Urothelium cell line (cell line): Measurements from ENCODE around the gene C5AR2.
A peak's percentile ranks its signal among the peaks of the same experiment; 100 is the strongest.
"Not testable (repeated sequence)": the region's sequence is repeated elsewhere in the genome, so short reads cannot be mapped to it uniquely, and the experiment has no call there.

Experiments used
- DNase-seq: peaks from one replicate; pipeline ENCODE4 v3.0.0; 2011; ENCODE audit warnings: low spot score, mixed read lengths
- FAIRE-seq: peaks from 2 replicates; lab custom pipeline; 2011; peaks lifted over from hg19 to GRCh38; lab: Jason Lieb, UNC

C5AR2 gene

GRCh38 chr19:47331931-47332547, at the start of gene C5AR2:
TSS of gene C5AR2 (plus strand) at chr19:47332175. CDS start at chr19:47340800, 8,625 bp downstream.
- no peak for DNase-seq
- no peak for FAIRE-seq

DNA sequence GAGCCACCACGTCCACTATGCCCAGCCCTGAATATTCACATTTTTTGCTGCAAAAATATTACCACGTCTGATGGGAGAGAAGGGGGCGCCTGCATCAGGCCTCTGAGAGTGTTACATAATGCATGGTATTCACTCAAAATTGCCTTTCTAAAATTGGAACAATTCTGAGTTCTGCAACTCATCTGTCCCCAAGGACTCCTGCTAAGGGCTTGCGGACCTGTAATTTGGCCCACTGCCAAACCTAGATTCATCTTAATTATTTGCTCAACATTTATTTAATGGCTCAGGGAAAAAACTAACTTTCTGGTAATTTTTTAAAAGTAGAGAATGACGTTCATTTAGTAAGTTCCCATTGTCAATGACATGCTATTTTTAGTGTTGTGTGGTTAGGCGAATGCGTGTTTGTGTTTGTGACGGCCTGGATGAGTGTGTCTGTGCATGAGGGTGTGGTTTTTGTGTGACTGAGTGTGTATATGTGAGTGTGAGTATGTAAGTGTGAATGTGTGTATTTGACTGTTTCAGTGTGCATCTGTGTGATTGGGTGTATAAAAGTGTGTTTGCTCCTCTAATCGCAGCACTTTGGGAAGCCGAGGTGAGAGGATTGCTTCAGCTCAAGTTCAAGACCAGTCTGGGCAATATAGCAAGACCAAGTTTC, 48.4 kb upstream of the C5AR2 start:
- no peak for FAIRE-seq
- no peak for DNase-seq

GRCh38 chr19:47284324-47284899, 47.6 kb upstream of the C5AR2 start:
- FAIRE-seq (no peak), DNase-seq (peak; percentile 40)

DNA sequence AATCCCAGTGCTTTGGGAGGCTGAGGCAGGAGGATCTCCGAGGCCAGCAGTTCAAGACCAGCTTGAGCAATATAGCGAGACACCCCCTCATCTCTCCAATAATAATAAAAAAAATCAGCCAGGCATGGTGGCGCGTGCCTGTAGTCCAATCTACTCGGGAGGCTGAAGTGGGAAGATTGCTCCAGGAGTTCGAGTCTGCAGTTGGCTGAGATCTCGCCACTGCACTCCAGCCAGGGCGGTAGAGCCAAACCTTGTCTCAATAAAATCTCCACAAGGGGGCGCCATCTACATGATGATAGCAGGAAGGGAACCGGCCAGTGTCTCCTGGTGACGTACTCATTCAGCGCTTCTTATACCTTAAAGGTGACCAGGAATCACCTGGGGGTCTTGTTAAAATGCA, 35.9 kb upstream of the C5AR2 start:
- no peak for FAIRE-seq

DNA sequence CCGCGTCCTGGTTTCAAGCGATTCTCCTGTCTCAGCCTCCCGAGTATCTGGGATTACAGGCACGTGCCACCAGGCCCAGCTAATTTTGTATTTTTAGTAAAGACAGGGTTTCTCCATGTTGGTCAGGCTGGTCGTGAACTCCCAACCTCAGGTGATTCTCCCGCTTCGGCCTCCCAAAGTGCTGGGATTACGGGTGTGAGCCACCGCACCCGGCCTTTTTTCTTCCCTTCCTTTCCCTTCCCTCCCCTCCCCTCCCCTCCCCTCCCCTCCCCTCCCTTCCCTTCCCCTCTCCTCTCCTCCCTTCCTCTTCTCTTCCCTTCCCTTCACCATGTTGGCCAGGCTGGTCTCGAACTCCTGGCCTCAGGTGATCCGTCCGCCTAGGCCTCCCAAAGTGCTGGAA, 31.1 kb upstream of the C5AR2 start:
- not testable (repeated sequence) for FAIRE-seq, DNase-seq

More for the DNA sequence above, 35.9 kb upstream of the C5AR2 start:
- peak; percentile 65 for DNase-seq

DNA sequence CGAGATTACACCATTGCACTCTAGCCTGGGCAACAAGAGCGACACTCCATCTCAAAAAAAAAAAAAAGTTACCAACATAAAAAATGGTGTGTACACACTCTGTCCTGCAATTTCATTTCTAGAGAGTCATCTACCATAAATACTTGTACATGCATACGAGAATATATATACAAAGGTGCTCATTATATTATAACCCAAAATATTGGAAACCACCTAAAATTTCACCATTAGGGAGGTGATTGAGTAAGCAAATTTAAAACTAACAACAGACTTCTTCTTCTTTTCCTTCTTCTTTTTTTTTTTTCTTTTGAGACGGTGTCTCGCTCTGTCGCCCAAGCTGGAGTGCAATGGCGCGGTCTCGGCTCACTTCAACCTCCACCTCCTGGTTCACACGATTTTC, 29.7 kb upstream of the C5AR2 start:
- no peak for DNase-seq
- no peak for FAIRE-seq

- FAIRE-seq (no peak), DNase-seq (no peak)
These were observed 28.0 kb upstream of the C5AR2 start for GRCh38 chr19:47303966-47304365.

GRCh38 chr19:47305309-47305751, 26.6 kb upstream of the C5AR2 start:
- DNase-seq, result peak; percentile 82
- no peak for FAIRE-seq

DNA sequence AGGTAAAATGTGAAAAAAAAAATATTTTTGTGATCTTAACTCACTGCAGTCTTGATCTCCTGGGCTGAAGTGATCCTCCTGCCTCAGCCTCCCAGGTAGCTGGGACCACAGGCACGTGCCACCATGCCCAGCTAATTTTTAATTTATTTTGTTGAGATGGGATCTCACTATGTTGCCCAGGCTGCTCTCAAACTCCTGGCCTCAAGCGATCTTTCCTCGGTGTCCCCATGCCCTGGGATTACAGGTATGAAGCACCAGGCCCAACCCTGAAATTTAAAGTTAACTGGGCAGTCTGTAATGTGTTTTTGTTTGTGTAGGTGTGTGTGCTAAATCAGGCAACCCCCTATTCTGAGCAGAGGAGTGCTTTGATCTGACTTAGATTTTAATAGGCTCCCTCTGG, 25.7 kb upstream of the C5AR2 start:
- FAIRE-seq (no peak), DNase-seq (no peak)

DNA sequence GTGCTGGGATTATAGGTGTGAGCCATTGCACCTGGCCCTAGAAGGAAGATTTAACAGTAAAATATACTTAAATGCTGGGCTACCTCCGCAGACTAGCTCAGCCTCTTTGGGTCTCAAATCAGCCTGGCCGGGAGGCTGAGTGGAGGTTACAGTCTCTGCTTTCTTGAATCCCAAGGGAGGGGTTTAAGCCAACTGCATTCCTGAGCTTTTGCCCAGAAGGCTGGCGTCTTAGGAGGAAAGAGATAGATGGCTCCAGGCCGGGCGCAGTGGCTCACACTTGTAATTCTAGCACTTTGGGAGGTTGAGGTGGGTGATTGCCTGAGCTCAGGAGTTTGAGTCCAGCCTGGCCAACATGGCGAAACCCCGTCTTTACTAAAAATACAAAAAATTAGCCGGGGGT, 22.9 kb upstream of the C5AR2 start:
- DNase-seq (no peak), FAIRE-seq (no peak)

DNA sequence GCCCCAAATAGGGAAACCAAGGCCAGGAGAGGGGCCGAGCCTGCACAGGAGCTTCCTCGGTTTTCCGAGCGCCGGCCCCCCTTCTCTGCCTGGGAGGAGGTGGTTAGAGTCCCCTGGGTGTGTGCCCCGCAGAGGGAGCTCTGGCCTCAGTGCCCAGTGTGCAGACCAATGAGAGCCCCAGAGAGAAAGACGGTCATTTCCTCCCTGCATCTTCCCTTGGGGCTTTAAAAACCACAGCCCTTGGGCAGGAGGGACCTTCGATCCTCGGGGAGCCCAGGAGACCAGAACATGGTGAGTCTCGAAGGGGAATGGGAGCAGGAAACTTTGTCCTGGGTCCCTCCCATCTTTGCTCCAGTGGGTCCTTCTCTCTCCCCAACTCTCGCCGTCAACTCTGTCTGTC, 22.4 kb upstream of the C5AR2 start, which contains the start of gene C5AR1:
Gene C5AR1, plus strand, starts transcription at position 254 of the 400 bp plus-strand sequence. Its CDS starts 35 bp downstream, at position 289.
- no peak for DNase-seq
- FAIRE-seq, result no peak

DNA sequence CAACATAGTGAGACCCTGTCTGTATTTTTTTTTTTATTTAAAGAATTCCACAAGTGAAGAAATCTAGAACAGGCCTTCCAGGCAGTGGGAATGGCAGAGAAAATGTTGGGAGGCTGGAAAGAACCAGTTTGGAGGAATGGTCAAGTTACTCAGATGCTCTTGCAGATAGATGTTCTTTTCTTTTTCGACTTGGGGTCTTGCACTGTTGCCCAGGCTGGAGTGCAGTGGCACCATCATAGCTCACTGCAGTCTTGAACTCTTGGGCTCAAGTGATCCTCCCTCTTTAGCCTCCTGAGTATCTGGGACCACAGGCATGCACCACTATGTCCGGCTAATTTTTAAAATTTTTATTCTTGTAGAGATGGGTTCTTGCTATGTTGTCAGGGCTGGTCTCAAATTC, 21.7 kb upstream of the C5AR2 start:
- DNase-seq, result no peak
- no peak for FAIRE-seq

DNA sequence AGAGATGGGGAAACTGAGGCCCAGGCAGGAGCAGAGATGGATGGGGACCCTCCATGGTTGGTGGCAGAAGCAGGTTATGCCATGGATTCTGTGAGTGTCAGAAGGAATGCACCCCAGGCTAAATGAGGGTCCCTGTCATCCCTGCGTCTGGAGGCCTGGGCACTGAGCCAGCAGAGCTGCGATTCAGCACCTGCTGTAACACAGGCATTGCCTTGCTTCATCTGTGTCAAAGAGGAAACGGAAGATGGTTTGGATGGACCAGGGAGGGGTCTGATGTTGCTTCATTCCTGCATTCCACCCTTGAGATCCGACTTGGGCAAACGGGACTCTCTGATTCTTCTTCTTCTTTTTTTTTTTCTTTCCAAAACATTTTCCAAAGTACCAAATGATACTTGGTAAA, 21.2 kb upstream of the C5AR2 start:
- FAIRE-seq (no peak), DNase-seq (no peak)

DNA sequence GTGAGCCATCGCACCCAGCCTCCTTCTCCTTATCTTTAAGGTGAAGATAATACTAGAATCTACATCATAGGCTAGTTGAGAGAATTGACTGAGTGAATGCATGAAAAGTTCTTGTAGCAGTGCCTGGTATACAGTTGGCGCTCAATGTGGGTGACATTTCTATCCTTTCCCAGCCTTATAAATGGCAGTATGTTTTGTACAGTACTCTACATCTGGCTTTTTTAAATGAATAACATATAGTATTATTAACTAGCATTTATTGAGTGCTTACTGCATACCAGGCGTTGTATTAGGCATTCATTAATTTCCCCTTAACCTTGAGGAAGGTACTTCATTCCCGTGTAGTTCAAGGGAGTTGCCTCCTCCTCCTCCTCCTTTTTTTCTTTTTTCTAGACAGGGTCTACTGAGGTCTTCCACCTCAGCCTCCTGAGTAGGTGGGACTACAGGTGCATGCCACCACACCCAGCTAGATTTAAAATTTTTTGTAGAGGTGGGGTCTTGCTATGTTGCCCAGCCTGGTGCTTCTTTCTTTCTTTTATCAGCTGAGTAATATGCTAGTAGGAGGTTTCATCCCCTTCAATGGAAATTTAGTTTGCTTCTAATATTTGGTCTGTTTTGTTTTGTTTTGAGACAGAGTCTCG, 19.5 kb upstream of the C5AR2 start:
- no peak for FAIRE-seq
- no peak for DNase-seq

GRCh38 chr19:47313754-47314295, 18.1 kb upstream of the C5AR2 start:
- FAIRE-seq (no peak), DNase-seq (no peak)

DNA sequence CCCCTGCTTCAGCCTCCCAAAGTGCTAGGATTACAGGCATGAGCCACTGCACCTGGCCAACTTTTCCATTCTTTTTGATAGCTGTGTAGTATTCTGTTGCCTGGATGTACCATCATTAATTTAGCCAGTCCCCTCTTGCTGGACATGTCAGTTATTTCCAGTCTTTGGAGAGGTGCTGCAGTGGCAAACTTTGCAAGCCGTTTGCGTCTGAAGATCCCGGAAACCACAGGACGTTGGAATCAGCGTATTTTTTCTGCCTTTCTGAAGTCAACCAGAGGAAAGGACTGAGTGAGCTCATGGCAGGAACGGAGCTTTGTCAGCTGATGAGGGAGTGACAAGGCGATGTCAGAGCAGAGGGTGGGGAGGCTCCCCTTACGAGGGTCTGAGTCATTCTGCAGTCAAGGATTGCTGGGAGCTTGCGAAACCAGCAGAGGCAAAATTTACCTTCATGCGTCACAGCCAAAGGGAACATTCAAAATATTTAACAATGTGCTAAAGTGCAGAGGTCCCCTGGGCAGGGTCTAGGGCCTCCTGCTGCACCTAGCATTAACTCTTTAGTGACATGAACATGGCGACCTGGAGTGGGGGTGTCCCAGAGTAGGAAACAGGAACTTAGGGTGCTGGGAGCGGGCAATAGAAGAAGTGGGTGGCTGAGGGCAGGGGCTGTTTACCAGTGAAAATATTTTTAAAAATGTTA, 16.7 kb upstream of the C5AR2 start:
- DNase-seq (peak; percentile 90), FAIRE-seq (no peak)

DNA sequence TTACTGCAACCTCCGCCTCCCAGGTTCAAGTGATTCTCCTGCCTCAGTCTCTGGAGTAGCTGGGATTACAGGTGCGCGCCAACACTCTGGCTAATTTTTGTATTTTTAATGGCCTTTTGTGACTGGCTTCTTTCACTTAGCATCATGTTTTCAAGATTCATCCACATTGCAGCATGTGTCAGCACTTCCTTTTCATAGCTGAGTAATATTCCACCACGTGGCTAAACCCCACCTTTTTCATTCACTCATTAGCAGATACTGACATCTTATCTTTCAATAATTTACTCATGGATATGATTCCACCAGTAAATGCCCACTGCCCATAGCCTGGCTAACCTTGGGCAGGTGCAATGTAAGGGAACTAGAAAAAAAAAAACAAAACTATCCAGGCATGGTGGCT, 15.5 kb upstream of the C5AR2 start:
- FAIRE-seq (no peak), DNase-seq (no peak)

DNA sequence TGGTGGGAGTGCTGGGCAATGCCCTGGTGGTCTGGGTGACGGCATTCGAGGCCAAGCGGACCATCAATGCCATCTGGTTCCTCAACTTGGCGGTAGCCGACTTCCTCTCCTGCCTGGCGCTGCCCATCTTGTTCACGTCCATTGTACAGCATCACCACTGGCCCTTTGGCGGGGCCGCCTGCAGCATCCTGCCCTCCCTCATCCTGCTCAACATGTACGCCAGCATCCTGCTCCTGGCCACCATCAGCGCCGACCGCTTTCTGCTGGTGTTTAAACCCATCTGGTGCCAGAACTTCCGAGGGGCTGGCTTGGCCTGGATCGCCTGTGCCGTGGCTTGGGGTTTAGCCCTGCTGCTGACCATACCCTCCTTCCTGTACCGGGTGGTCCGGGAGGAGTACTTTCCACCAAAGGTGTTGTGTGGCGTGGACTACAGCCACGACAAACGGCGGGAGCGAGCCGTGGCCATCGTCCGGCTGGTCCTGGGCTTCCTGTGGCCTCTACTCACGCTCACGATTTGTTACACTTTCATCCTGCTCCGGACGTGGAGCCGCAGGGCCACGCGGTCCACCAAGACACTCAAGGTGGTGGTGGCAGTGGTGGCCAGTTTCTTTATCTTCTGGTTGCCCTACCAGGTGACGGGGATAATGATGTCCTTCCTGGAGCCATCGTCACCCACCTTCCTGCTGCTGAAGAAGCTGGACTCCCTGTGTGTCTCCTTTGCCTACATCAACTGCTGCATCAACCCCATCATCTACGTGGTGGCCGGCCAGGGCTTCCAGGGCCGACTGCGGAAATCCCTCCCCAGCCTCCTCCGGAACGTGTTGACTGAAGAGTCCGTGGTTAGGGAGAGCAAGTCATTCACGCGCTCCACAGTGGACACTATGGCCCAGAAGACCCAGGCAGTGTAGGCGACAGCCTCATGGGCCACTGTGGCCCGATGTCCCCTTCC, 11.8 kb upstream of the C5AR2 start:
- no peak for DNase-seq
- no peak for FAIRE-seq

DNA sequence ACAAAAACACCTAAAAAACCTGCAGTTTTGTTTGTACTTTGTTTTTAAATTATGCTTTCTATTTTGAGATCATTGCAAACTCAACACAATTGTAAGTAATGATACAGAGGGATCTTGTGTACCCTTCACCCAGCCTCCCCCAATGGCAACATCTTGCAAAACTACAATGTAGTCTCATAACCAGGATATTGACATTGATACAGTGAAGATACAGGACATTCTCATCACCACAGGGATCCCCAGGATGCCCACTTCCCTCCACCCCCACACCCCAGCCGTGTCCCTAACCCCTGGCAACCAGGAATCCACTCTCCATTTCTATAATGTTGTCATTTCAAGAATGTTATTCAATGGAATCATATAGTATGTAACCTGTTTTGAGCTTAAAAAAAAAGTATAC, 10.3 kb upstream of the C5AR2 start:
- DNase-seq, result no peak
- FAIRE-seq, result no peak

DNA sequence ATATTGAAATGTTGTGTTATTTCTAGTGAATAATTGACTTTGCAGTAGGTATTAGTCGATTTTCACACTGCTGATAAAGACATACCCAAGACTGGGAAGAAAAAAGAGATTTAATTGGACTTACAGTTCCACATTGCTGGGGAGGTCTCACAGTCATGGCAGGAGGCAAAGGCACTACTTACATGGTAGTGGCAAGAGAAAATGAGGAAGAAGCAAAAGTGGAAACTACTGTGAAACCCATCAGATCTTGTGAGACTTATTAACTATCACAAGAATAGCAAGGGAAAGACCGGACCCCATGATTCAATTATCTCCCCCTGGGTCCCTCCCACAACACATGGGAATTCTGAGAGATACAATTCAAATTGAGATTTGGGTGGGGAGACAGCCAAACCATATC, 9.9 kb upstream of the C5AR2 start:
- DNase-seq, result no peak
- no peak for FAIRE-seq
